T1000 (cell line): ENCODE measurements around the gene SFTA2.
"Not testable (repeated sequence)": the region's sequence is repeated elsewhere in the genome, so short reads cannot be mapped to it uniquely, and the experiment has no call there.

Experiments
- DNase-seq: peaks from one replicate; lab custom pipeline; 2025; ENCODE audit warnings: mixed read lengths; lab: John Stamatoyannopoulos, UW

SFTA2 gene

DNA sequence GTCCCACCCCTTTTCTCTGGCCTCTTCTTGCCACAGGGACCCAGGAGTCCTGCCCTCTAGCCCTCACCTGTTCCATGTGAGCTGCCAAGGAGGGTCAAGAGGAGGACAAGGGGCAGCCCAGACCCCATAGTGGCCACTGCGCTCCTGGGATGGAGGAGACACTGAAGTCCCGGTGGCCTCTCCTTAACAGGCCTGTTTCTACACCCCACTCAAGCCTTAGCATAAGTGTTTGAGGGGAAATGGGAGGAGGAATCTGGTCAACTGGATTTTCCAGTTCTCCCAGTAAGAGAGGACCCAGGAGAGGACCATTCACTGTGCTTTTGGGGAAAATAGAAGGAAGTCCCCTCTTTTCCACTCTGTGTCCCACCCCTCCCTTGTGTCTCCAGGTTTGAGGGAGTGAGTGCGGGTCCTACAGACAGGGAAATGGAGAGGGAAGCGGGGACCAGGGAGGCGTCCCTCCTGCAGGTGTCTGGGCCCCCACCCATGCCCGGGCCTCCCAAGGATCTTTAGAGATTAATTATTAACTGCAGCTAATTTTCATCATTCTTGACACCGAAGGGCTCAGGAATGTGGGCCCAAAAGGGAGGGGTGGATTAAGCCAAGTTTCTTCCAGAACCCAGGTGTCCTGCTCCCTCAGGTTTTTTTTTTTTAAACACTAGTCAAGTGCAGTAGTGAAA, at the start of gene SFTA2:
Gene SFTA2 (minus strand): TSS at position 202 of the 677 bp plus-strand sequence. CDS start 74 bp downstream, at position 128.
- DNase-seq = no peak

DNA sequence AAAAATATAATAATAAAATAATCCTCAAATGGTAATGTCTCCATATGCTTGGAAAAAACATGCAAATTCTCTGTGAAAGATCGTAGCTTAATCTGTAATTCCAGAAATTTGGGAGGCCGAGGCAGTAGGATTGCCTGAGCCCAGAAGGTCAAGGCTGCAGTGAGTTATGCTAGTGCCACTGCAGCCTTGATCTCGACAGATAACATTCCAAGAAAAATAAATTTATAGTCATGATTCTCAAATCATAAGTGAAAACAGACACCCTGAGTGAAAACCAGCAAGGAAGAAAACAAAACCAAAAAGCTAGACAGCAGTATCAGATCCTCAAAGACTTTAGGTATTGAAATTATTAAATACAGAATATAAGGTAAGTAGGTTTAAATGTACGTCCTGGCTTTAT, 47.7 kb upstream of the SFTA2 start:
- DNase-seq = no peak

DNA sequence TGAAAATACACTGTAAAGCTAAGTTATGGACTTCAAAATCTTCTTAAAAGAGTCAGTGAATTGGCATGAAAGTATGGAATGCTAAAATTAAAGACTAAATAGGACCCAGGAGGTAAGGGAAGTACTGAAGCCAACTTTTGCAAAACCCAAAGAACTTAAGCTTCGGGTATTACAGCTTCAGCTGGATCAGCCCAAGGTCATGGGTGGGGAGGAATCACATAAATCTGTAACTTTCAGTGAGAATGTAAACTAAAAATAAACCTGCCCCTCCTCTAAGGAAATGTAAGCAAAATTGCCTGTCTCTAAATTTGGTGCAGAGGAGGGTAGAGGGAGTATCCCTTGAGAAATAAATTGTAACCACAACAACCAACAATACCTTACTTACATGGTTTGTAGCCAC, 47.2 kb upstream of the SFTA2 start:
- DNase-seq = no peak

DNA sequence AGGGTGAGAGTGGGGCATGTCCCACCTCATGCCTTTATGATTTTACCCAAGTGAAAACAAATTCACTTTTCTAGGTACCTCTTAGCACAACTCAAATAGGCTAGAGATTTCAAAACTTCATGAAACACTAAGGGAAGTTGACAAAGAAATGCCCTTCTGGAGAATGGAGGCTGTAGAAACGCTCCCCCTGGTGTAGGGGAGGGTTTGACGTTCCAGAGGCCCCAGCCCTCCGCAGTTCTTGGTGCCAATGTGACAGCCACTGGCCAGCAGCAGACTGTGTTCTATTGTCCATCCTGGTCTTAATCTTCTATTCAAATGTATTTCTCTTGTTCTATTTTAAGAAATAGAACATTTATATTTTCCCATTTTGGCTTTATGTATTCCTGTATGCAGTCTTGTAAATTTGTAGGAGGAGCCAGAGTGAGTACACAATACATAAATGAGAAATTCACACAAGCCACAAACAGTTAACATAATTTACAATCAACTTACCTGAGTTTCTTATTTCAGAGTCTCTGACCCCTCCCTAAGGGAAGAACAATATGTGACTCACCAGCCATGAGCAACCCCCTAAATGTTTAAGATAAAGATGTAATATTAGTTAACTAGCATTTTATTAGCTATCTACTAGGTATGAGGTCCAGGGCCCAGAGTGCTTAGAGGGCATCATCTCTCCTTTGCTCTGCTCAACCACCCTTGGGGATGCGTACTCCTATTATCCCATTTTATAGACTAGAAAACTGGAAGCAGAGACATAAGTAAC, 42.7 kb upstream of the SFTA2 start:
- DNase-seq = no peak

DNA sequence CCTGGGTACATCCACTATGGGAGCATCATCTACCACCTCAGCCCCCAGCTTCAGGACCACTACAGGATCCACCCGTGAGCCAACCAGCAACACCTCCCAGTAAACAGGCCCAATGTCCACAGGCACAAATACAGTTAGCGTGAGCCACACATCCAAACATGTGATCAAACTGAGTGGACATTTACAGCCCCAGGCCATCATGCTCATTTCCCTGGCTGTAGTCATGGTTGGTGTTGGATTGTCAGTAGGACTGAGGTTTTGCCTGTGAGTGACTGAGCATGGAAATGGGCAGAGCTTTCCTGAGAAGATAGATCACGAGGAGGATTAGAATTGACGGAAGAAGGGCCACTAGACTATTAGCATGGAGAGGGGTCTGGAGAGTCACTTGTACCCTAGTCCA, 40.8 kb upstream of the SFTA2 start:
- no peak for DNase-seq

DNA sequence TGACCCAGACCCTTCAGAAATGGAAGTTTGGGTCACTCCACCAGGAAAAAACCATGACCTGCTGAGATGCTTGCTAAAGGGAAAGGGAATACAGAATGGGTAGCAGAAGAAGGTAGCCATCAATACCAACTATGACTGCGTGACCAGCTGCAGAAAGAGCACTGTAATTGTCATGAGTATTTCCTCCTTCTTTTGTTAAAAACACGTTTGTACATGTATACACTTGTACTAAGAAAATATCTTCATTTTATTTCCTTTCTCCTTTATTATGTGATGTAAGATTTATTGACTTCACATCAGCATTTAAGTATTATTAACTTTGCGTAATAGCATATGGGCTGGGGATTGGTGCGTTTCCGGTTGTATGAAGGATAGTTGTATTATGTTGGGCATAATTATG, 39.0 kb upstream of the SFTA2 start:
- DNase-seq = no peak

DNA sequence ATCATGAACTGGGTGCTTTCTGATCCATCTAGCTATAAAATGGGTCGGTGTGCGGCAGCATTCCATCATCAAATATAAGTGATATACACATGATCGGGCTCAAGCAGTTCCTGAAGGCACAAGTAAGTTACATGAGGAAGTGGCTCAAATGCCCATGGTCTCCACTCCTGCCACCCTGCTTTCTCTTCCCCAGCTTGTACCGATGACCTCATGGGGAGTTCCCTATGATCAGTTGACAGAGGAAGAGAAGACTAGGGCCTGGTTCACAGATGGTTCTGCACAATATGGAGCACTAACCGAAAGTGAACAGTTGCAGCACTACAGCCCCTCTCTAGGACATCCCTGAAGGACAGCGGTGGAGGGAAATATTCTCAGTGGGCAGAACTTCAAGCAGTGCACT, 37.2 kb upstream of the SFTA2 start:
- not testable (repeated sequence) for DNase-seq

DNA sequence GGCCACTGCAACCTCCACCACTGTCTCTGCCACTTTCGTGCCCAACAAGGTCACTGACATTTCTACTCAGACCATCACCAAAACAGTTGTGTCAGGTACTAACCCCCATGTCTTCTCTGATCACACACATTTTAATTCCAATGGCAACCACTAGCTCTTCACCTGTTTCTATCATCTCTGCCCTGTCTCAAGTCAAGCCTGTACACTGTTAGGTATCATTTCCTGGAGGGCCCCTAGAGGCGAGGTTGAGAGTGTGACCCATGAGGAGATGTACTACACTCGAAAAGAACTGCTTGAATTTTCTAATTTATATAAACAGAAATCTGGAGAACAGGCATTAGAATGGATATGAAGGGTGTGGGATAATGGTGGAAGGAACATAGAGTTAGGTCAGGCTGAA, 34.2 kb upstream of the SFTA2 start:
- DNase-seq = no peak

DNA sequence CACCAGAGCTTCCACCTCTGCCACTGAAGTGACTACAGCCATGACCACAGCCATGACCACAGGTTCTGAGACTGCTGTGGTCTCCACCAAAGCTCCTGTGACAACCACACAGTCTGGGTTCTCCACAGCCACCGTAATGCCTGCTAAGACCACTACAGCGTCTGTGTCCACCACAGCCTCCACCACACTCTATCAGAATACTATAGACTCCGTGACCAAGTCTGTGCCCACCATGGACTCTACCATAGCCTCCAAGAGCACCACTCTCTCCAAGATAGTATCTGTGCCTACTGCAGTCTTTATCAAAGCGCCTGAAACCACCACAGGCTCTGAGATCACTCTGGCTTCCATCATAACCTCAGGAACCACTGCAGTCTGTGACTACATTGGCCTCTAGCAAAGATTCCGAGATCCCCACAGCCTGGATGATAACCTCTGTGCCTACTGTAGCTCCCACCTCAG, 33.2 kb upstream of the SFTA2 start:
- no peak for DNase-seq

DNA sequence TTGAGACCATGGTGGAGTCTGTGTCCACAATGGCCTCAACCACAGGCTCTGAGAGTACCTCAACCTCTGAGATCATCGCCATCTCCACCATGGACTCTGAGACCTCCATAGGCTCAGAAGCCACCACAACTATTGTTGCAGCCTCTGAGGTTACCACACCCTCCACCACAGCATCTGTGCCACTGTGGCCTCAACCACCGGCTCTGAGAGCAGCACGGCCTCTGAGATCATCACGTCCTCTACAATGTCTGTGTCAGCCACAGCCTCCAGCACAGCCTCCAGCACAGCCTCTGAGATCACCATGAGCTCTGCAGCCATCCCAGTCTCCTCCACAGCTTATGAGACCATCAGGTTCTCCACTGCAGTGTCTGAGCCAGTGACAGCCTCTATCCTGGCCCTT, 32.1 kb upstream of the SFTA2 start:
- no peak for DNase-seq

DNA sequence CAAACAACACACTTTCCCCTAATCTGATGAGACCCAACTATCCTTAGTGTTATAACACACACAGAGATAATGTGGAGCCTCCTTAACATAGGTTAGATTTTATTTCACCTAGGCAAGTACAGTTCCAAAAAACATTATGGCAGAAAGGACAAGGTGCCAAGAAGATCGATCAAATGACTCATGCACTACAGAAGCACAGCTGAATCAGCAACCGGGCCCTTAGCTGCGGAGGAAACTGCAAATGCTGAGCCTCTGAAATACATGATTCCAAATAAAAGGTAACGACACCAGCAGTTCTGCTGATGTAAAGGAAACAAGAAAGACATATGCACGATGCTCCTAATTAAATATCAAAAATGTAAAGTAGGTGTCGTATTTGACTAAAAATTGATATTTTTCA, 31.7 kb upstream of the SFTA2 start:
- DNase-seq = no peak

DNA sequence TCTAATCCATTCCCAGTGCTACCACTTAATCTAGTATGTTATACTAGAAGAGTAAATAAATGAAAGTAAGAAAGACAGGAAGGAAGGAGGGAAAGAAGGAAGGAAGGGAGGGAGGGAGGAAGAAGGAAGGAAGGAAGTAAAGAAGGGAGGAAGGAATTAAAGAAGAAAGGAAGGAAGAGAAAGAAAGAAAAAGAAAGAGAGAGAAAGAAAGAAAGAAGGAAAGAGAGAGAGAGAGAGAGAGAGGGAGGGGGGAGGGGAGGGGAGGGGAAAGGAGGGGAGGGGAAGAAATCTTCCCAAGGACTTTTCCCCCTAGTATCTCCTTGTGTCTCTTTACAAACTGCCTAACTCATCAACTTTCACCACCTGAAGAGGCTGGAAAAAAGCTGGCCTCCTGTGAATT, 30.7 kb upstream of the SFTA2 start:
- no peak for DNase-seq

DNA sequence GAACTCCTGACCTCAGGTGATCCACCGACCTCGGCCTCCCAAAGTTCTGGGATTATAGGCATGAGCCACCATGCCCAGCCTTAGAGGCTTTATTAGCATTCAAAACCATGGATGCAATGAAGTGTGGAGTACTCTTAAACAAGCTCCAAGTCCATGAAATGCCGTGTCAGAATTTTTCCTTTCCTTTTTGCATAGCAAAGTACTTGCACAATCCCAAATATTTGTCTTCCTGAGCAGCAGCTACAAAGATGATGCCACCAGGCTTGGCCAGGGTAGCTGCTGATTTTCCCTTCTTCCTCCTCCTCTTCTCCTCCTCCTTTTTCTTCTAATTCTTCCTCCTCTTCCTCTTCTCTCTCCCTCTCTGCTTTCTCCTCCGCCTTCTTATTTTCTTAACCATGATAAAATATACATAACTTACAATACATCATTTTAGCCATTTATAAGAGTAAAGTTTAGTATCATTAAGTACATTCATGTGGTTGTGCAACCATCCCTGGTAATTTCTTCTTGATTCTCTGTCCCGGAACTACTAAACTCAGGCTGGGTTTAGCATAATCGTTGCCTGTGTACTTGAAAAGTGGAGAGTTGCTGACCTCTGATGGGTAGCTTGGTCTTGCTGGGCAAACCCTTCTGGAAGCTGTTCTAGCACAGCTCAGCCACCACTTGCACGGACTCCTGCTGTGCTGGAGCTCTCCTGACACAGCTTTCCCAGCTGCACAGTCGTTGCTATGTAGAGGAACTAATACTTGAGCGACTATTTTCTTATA, 29.1 kb upstream of the SFTA2 start:
- no peak for DNase-seq

DNA sequence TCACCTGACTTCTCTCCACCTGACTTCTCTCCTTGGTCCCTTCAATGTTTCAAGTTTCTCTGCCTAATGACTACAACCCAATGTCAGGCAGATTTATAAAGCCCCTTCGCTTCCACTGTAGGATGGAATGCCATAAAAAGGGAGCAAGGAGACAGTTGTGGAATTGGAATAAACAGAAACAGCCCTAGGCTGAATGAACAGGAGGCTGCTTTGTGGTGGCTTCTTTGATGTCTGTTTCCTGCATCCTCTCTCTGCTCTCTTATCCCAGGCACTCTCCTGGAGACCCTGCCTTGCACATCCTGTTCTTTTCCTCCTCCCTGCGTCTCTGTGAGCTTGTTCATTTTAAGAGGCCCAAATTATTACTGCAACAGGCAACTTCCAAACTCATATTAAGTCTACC, 25.7 kb upstream of the SFTA2 start:
- no peak for DNase-seq

DNA sequence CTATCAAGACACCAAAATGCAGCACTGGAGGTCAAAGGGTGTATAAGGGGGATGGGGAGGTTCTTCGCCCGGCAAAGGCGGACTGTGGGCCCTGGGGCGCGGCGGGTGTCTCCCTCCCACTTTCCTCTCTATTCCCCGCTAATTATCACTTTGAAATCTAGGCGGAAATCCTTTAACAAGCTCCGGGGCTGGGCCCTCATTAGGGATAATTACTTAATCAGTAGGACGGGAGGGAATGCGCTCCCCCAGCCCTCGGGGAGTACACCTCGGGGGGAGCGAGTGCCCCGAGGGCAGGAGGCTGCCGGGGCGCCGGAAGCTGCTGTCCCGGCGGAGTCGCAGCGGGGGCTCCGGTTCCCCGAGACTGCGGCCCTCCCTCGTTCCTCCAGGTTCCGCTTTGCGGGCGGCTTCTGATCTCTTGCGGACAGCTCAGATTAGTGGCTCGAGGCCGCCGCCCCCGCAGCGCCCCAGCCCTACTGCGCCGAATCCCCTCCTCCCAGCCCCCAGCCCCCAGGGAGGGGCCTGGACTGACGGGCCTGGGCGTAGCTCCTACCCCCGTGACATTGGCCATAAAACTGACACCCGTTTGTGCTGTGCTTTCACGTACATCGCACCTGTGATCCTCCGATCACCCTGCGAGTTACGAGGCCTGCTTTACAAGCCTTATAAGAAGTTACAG, 23.5 kb upstream of the SFTA2 start:
- no peak for DNase-seq

DNA sequence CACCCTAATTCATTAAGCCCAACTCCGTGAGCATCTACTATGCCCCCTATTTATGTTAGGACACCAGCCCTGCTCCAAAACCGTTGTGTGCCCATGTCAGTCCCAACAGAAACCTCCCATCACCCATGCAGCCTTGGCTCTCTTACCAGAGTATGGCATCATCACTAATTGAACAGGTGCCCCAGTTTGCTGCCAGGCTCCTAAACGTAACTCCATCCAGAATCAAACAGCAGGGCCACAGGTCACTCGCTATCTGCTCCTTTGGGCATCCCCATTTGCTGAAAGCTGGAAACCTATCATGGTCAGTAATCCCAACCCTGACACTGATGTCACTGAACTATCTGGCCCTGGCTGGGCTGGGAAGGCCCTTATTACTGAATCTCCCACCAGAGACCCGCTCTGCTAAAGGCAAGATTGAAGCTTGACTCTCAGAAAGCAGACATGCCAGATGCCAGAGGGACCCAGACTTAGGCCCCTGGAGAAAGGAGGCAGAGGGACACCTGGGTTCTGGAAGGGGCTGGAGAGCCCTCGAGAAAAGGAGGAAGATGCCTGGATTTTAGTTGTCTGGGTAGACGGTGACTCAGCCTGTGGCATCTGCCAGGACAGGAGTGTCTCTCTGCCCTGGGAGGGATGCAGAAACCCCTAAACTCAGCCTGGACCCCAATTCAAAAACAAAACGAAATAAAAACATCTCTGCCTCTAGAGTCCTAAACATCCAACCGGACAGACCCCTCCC, 22.8 kb upstream of the SFTA2 start:
- DNase-seq = no peak

DNA sequence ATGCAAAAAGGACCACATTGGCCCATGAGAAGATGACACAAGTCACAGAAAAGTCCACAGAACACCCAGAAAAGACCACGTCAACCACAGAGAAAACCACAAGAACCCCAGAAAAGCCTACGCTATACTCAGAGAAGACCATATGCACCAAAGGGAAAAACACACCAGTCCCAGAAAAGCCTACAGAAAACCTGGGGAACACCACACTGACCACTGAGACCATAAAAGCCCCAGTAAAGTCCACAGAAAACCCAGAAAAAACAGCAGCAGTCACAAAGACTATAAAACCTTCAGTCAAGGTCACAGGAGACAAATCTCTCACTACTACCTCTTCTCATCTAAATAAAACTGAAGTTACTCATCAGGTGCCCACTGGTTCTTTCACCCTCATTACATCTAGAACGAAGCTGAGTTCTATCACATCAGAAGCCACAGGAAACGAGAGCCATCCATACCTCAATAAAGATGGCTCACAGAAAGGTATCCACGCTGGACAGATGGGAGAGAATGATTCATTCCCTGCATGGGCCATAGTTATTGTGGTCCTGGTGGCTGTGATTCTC, 20.0 kb upstream of the SFTA2 start:
- no peak for DNase-seq

DNA sequence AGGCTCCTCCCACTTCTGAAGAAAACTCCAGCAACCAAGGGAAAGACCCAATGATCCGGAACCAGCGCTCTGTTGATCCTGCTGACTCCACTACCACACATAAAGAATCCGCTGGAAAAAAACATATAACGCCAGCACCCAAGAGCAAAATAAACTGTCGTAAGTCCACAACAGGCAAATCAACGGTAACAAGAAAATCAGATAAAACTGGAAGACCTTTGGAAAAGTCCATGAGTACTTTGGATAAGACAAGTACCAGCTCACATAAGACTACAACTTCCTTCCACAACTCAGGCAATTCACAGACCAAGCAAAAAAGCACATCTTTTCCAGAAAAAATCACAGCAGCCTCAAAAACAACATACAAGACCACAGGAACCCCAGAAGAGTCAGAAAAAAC, 16.8 kb upstream of the SFTA2 start:
- DNase-seq = no peak

DNA sequence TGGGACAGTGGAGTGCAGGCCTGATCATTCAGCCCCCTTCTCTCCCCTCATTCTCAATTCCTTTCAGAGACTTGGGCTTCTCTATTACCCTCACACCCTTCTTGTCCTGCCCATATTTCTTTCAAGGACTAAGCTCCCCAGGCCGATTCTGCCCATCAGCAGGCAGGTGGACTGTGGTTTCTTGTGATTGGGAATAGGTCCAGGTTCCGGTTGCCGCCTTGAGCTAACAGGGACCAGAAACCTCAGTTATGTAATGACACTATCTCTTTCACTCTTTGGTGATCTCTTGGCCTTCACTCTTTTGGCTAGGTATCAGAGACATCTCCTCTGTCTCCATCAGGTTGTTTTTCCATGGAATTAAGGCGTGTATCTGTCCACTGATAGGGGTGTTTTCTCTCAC, 15.3 kb upstream of the SFTA2 start:
- no peak for DNase-seq

DNA sequence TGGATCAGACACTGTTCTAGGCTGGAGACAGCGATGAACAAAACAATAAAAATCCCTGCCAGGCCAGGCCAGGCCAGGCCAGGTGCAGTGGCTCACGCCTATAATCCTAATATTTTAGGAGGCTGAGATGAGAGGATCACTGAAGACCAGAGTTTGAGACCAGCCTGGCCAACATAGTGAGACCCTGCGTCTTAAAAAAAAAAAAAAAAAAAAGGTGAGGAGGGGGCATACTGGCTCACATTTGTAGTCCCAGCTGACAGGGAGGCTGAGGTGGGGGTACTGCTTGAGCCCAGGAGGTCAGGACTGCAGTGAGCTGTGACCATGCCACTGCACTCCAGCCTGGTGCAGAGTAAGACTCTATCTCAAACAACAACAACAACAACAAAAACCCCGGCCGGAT, 13.3 kb upstream of the SFTA2 start:
- no peak for DNase-seq

DNA sequence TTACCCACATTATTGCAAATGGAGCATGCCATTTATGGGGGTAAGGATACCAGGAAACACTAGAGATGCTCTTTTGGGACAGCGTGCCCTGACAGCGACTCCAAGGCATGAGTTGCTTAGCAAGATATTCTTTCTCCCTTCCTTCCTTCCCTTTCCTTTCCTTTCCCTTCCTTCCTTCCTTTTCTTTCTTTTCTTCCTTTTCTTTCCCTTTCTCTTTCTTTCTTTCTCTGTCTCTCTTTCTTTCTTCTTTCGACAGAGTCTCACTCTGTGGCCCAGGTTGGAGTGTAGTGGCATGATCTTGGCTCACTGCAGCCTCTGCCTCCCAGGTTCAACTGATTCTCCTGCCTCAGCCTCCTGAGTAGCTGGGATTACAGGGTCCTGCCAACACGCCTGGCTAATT, 12.1 kb upstream of the SFTA2 start:
- DNase-seq = no peak
